NT2/D1 (cell line): Measurements from ENCODE around the gene TMEM92.

Source experiments
- DNase-seq: peaks from one replicate; pipeline ENCODE4 v3.0.0-alpha.2; 2011; ENCODE audit warnings: low read depth, low spot score
- H3K27me3 ChIP-seq: 2 replicates; pipeline ENCODE4 v1.6.0; 2011; ENCODE audit warnings: mild to moderate bottlenecking; ENCODE audit not compliant: insufficient read length, insufficient read depth
- H3K36me3 ChIP-seq: 2 replicates; pipeline ENCODE4 v1.6.1; 2011; ENCODE audit warnings: mild to moderate bottlenecking, low read length, mixed read lengths; ENCODE audit not compliant: insufficient read depth, insufficient read length
- H3K4me1 ChIP-seq: 2 replicates; pipeline ENCODE4 v1.5.1; 2011; ENCODE audit not compliant: insufficient read depth, insufficient read length
- H3K4me3 ChIP-seq: 2 replicates; pipeline ENCODE4 v1.5.1; 2011; ENCODE audit warnings: low read depth; ENCODE audit not compliant: insufficient read length
- H3K9ac ChIP-seq: 2 replicates; pipeline ENCODE4 v1.6.0; 2011; ENCODE audit warnings: low read depth; ENCODE audit not compliant: insufficient read length
- H3K9me3 ChIP-seq: 2 replicates; pipeline ENCODE4 v1.5.1; 2011; ENCODE audit warnings: mild to moderate bottlenecking, low read length; ENCODE audit not compliant: insufficient read depth
- SUZ12 ChIP-seq: IDR thresholded peaks from 2 replicates; pipeline ENCODE4 v1.6.1; 2011; ENCODE audit not compliant: insufficient read length, insufficient read depth; ENCODE audit errors: extremely low read depth
- YY1 ChIP-seq: IDR thresholded peaks from 2 replicates; pipeline ENCODE4 v1.6.1; 2011; ENCODE audit not compliant: insufficient read length, insufficient read depth
- ZNF274 ChIP-seq: IDR thresholded peaks from 2 replicates; pipeline ENCODE4 v1.6.1; 2011; ENCODE audit warnings: mild to moderate bottlenecking, low read depth, low read length

The TMEM92 gene

GRCh38 chr17:50274142-50274896 lies at the start of gene TMEM92:
TSS of gene TMEM92 (plus strand) at chr17:50274466. CDS start at chr17:50274502, 36 bp downstream.
- Histone ChIP-seq H3K9ac (peak within 1 kb of the TSS; percentile 77), H3K27me3 (no peaks in the 10 kb centered on the region), H3K36me3 (peaks cover 20% of the 10 kb centered on the region), H3K4me1 (peaks cover 29% of the 10 kb centered on the region), H3K4me3 (peak within 1 kb of the TSS; percentile 62), H3K9me3 (no peaks in the 10 kb centered on the region)
- TF ChIP-seq YY1 (no peak), ZNF274 (no peak), SUZ12 (no peak)
- peak; percentile 52 for DNase-seq

GRCh38 chr17:50225701-50226240 lies 48.5 kb upstream of the TMEM92 start:
- no peaks in the 10 kb centered on the region for H3K36me3 ChIP-seq
- H3K27me3 ChIP-seq, result no peaks in the 10 kb centered on the region
- no peak overlapping the region for H3K9ac ChIP-seq
- peaks cover 2% of the 10 kb centered on the region for H3K4me1 ChIP-seq
- H3K4me3 ChIP-seq, result no peak overlapping the region
- DNase-seq, result no peak
- H3K9me3 ChIP-seq, result peaks cover 35% of the 10 kb centered on the region
- TF ChIP-seq YY1 (no peak), ZNF274 (no peak), SUZ12 (no peak)

DNA sequence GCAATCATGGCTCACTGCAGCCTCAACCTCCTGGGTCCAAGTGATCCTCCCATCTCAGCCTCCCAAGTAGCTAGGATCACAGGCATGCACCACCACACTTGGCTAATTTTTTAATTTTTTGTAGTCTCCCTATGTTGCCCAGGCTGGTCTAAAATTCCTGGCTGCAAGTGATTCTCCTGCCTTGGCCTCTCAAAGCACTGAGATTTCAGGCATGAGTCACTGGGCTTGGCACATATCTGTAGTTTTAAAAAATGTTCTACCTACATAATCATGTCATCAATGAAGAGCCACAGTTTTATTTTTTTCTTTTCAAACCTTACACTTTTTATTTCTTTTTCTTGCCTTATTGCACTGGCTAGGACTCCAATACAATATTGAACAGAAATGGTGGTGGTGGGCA lies 39.7 kb upstream of the TMEM92 start:
- TF ChIP-seq SUZ12 (no peak), YY1 (no peak), ZNF274 (no peak)
- no peak for DNase-seq

GRCh38 chr17:50237901-50238300 lies 36.4 kb upstream of the TMEM92 start:
- TF ChIP-seq YY1, result no peak
- TF ChIP-seq ZNF274, result no peak
- TF ChIP-seq SUZ12, result no peak
- DNase-seq, result no peak
- Histone ChIP-seq H3K4me3 (no peak overlapping the region), H3K4me1 (no peaks in the 10 kb centered on the region), H3K9me3 (peaks cover 17% of the 10 kb centered on the region), H3K36me3 (no peaks in the 10 kb centered on the region), H3K9ac (no peak overlapping the region), H3K27me3 (no peaks in the 10 kb centered on the region)

More for the DNA sequence above, 39.7 kb upstream of the TMEM92 start:
- Histone ChIP-seq H3K9ac (no peak overlapping the region), H3K4me1 (no peaks in the 10 kb centered on the region), H3K36me3 (no peaks in the 10 kb centered on the region), H3K27me3 (no peaks in the 10 kb centered on the region), H3K9me3 (peaks cover 17% of the 10 kb centered on the region), H3K4me3 (no peak overlapping the region)

DNA sequence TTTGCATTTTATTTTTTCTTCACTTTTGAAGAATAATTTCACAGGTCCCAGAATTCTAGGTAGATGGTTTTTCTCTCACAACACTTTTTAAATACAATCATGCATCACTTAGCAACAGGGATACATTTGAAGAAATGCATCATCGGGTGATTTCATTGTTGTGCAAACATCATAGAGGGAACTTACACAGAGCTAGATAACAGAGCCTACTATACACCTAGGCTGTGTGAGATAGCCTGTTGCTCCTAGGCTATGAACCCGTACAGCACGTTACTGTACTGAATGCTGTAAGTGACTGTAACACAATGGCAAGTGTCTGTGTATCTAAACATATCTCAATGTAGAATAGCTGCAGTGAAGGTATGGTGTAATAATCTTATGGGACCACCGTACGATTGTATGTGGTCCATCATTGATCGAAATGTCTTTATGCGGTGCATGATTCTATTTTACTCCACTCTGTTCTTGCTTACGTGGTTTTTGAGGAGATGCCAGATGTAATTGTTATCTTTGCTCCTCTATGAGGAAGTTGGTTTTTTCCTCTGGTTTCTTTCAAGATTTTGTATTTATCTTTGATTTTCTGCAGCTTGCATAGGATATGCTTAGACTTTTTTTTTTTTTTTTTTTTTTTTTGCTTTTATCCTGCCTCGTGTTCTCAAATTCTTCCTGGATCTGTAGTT lies 35.5 kb upstream of the TMEM92 start:
- Histone ChIP-seq H3K4me1 (no peaks in the 10 kb centered on the region), H3K9ac (no peak overlapping the region), H3K27me3 (no peaks in the 10 kb centered on the region), H3K4me3 (no peak overlapping the region), H3K9me3 (peaks cover 13% of the 10 kb centered on the region), H3K36me3 (no peaks in the 10 kb centered on the region)
- no peak for DNase-seq
- no peak for TF ChIP-seq YY1
- no peak for TF ChIP-seq ZNF274
- TF ChIP-seq SUZ12, result no peak

DNA sequence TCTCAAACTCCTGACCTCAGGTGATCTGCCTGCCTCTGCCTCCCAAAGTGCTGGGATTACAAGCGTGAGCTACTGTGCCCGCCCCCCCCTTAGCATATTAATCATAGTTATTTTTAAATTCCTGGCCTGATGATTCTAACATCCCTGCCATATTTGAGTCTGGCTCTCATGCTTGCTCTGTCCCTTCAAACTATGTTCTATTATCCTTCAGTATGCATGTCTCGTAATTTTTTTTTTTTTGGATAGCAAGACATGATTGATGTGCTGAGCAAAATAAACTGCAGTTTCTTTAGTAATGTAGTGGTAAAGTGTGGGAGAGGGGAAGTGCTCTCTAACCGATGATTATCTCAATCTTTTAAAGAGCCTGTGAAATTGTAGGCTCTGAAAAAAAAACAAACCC lies 34.3 kb upstream of the TMEM92 start:
- Histone ChIP-seq H3K4me1 (no peaks in the 10 kb centered on the region), H3K4me3 (no peak overlapping the region), H3K9me3 (peaks cover under 1% of the 10 kb centered on the region), H3K36me3 (no peaks in the 10 kb centered on the region), H3K27me3 (no peaks in the 10 kb centered on the region), H3K9ac (no peak overlapping the region)
- TF ChIP-seq SUZ12, result no peak
- TF ChIP-seq ZNF274, result no peak
- no peak for TF ChIP-seq YY1
- no peak for DNase-seq

- H3K27me3 ChIP-seq, result no peaks in the 10 kb centered on the region
- no peak overlapping the region for H3K4me3 ChIP-seq
- DNase-seq, result no peak
- H3K36me3 ChIP-seq, result no peaks in the 10 kb centered on the region
- H3K9ac ChIP-seq, result no peak overlapping the region
- no peaks in the 10 kb centered on the region for H3K4me1 ChIP-seq
- no peaks in the 10 kb centered on the region; the same call in 1 of the 2 replicates for H3K9me3 ChIP-seq
- TF ChIP-seq YY1 (no peak), ZNF274 (no peak), SUZ12 (no peak)
Measured at GRCh38 chr17:50240851-50241250, 33.4 kb upstream of the TMEM92 start.
